HG03108 (cell line): Measurements from ENCODE around the gene BMP6.
A peak's percentile ranks its signal among the peaks of the same experiment; 100 is the strongest.

Source experiments
- ATAC-seq: cut with Tn5 transposase; IDR thresholded peaks from one replicate; pipeline ENCODE4 v1.9.1; 2021; ENCODE audit warnings: moderate library complexity; ENCODE audit not compliant: unreplicated experiment

The BMP6 gene

DNA sequence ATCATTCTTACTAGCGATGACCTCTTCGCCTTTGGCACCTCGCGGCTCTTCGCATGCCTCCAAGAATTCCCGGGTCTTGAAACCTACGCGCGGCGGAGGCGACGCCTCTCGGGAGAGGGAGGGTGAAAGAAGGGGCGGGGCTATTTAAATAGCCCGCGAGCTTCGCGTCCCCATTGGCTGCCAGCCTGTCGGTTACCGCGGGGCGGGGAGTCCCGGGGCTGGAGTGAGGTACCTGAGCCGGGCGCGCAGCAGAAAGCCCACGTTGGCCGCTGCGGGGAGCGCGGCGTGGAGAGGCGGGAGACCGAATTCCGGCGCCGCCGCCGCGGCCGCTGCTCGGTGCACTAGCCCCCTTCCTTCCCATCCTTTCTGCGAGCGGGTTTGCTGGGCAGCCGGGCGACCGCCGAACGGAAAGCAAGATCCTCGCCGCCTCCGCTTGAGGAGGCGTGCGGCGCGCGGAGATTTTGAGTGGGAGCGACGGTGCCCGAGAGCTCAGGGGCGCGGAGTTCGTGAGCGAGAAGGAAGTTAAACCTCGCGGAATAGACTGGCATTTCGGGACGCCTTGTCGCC, at the start of gene BMP6:
Gene BMP6 (plus strand): TSS at position 251 of the 567 bp plus-strand sequence. CDS start 857 bp downstream, outside the sequence.
- peak; percentile 73 for ATAC-seq

DNA sequence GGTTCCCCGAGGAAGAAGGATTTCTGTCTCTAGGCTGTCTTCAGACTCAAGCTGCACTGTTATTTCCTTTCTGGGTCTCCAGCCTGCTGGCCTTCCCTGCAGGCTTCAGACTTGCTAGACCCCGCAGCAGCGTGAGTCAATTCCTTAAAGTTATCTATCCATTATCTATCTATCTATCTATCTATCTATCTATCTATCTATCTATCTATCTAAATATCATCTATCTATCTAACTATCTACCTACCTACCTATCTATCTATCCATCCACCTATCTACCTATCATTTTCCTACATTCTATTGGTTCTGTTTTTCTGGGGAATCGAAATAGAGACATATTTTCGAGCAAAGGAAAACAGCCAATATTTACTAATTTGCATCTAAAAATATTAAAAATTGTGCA, 48.7 kb upstream of the BMP6 start:
- no peak for ATAC-seq

DNA sequence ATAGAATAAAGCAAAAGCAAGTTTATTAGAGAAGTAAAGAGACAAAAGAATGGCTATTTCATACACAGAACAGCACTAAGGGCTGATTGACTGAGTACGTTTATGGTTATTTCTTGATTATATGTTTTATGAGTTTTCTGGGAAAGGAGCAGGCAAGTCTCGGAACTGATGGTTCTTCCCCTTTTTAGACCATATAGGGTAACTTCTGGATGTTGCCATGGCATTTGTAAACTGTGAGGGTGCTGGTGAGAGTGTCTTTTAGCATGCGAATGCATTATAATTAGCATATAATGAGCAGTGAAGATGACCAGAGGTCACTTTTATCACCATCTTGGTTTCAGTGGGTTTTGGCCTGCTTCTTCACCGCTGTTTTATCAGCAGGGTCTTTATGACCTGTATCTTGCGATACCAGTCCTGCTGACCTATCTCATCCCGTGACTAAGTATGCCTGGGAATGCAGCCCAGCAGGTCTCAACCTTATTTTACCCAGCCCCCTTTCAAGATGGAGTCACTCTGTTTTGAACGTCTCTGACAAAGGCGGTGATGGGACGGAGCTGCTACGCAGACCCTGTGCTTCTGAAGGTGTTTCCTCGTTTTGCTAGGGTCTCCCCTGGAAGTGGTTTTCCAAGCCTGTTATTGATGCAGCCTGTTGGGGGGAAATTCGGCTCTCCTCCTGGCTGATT, 45.4 kb upstream of the BMP6 start:
- no peak for ATAC-seq

DNA sequence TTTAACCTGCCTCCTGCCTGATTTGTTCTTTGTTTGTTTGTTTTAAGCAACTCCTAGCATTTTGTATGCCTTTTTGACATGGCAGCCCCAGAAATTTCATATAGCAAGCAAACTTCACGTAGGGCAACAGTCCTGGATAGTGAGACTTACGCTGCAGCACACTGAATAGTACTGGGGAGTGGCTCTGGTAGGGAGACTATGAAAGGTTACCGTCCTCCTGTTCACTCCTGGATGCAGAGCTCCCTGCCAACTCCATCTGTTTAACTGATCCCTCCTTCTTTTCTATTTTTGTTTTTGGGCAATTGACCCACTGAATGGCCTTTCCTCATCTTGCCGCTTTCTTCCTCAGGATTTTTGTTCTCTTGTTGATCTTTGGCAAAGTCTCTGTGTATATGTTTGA, 44.5 kb upstream of the BMP6 start:
- ATAC-seq, result no peak

DNA sequence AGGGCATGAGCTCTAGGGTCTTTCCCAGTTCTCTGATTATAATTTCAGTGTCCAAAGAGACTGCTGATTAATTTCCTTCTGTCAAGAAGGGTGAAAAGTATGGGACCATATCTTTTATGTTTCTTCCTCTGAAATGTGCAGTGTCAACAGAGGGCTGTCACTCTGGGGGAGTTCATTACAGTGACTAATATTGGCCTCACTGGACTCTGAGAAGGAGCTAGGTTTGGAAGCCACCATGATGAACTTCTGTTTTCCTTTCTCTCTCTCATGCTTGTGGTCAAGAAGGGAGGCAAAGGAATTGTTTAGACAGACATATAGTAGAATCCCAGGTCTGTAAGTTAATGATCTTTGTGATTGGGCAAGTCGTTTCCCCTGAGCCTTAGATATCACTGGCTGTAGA, 41.8 kb upstream of the BMP6 start:
- no peak for ATAC-seq

DNA sequence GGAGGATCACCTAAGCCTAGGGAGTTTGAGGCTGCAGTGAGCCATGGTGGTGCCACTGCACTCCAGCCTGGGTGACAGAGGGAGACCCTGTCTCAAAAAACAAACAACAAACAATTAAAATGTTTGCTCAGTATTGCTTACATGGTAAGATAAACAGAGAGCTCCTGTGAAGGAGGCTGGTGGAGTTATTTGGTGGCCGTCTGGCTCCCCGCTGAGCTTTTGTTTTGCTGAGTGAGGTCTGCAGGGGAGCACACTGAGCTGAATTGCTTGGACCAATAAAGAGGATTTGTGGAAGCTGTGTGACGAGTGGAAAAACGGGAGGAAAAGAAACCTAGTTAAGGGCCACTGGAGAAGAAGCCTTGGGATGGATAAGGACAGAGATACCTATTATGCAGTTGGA, 41.1 kb upstream of the BMP6 start:
- ATAC-seq, result no peak

DNA sequence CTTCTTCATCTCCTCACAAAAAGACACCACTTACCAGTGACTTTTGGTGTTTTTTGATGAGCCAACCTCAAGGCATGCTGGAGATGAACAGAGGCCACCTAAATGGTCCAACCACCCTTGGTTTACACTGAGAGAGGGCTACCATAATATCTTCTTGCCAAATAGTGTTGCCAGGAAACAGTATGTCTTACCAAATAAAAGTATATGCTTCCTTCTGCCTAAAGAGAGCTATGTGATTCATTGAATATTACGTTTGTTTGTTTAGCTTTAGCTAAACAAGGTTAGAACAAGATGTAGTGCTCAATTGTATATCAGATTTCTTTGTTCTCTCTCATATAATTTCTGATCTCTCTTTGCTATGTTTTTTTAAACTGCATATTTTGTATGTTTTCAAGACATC, 40.6 kb upstream of the BMP6 start:
- ATAC-seq, result no peak

DNA sequence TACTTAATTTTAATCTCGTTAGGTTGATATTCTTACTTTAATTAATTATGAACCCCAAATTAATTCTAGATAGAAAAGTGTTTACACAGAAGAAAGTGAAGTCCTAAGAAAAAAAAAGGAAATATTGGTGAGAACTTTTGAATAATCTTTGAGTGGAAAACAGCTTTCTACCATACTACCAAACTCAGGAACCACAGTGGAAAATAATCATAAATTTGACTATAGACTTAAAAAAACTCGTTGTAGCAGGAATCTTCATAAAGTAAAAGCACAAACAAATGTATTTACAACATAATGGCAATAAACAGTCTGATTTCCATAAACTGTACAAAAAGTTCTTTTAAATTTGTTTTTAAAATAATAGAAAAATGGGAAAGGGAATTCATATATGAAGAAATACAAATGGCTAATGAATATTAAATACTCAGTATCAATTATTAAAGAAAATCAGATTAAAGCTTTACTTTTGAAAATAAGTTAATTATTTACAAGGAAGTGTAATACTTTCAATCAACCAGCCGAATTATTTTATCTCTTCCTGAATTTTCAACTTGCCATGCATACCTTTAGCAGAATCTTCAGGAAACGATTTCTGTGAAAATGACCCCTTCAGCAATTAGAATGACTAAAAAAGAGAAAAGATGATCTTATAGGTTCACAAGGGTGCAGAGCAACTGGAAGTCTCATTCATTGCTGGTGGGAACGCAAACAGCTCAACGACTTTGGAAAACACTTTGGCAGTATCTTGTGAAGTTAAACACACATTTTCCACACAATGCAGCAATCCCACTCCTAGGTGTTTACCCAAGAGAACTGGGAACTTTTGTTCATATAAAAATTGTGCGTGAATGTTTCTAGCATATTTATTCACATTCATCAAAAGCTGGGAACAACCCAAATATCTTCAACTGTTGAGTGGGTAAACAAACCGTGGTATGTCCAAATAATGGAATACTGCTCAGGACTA, 38.5 kb upstream of the BMP6 start:
- no peak for ATAC-seq

DNA sequence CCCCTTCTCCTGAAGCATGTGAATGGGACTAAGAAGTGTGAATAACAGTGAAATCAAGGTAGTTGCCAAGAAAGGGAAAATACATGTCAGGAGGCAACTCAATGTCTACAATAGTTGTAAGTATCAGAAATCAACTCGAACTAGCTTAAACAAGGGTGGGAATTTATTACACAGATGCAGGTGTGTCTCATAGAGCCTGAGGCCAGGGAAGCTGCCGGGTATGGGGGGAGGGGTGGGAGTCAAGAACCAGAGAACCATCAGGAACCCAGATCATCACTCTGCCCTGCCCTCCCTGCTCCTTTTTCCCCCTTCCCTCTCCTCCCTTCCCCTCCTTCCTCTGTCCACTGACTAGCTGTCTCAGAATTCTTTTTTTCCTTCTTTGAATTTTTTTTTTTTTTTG, 34.9 kb upstream of the BMP6 start:
- no peak for ATAC-seq

DNA sequence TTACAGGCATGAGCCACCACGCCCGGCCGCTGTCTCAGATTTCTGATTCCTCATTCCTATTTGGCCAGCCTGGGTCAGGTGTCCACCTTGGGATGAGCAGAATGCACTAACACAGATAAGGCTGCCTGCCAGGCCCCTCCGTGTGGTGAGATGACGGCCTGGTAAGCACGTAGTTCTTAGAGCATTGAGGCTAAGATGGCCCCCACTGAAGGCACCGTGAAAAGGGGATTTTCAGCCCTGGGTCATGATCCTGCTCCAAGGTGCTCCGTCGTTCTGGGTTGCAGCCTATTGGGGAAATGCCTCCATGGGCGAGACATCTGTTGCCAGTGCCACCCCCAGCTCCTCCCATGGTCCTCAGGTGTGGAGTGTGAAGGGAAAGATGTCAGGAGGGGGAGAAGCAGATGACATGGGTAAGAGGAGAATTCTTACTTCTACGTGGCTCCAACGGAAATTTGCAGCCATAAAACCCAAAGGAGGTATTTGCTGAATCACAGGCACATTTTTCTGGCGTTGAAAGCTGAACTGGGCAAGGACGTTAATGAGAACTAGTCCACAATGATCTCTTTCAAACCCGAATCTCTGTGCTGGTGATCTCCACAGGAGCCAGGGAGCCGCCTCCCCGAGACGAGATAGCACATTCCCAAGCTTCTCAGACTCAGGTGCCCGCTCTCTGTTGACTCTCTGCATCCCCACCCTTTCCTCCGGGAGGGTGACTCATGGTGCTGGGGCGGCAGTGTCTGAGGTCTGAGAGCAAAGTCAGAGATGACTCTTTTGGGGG, 34.0 kb upstream of the BMP6 start:
- no peak for ATAC-seq

DNA sequence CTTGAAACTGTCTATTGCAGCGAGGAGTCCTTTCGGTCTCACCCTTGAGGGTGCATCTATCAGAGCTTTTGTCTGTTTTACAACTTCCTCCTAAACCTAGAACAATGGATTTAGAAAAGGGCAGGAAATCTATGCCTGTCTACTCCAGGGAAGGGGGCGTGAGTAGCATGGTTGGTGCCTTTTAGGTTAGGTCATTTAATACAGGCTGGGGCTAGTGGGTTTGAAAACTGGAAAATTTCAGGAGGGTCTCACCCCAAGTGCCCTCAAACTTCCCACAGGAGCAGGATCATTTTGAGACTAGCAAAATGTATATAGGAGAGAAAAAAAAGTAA, 33.5 kb upstream of the BMP6 start:
- ATAC-seq, result no peak

DNA sequence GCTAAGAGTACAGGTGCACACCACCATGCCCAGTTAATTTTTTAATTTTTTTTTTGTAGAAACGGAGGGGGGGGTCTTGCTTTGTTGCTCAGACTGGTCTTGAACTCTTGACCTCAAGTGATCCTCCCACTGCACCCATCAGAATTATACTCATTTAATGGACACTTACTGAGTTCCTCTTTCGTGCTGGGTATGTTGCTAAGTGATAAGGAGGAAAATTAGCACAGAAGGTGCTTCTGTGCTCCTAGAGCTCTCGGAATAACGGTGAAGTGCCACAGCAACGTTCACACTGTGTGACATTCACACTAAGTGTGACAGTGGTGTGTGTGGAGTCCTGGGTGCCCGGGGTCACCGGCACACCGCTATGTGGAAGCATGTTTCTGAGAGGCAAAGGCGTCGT, 32.1 kb upstream of the BMP6 start:
- ATAC-seq, result no peak

DNA sequence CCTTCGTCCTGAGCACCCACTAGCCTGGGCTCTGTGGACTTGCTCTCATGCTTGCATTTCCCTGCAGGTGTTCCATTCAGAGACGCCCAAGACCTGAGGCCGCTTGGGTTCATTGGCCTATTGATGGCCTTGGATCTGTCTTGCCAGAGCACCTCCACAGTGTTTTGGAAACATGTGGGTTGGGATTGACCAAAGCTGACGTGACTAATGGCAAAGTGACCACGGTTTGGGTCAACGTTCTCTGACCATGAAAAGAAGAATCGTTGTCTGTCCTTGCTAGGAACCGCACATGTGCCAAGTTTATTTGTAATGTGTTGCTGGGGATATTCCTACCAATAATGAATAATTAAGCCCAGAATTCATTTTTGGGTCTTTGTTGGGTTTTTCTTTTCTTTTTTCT, 29.8 kb upstream of the BMP6 start:
- ATAC-seq, result no peak

DNA sequence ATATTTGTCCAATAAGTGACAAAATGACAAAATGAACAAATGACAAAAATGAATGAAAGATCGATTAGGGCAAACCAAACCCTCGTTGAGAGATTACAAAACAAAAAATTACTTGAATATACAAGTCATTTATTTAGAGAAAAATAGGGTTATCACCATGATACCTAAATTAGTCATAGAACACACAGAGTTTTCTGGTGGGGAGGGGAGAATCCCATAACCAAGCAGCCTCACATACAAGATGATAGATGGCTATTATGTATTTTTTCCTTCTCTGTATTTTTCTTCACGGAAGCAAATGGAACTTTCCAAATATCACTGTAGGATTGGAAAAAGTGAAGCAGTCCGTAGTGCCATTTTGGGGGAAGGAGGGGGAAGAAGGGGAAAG, 28.5 kb upstream of the BMP6 start:
- no peak for ATAC-seq

DNA sequence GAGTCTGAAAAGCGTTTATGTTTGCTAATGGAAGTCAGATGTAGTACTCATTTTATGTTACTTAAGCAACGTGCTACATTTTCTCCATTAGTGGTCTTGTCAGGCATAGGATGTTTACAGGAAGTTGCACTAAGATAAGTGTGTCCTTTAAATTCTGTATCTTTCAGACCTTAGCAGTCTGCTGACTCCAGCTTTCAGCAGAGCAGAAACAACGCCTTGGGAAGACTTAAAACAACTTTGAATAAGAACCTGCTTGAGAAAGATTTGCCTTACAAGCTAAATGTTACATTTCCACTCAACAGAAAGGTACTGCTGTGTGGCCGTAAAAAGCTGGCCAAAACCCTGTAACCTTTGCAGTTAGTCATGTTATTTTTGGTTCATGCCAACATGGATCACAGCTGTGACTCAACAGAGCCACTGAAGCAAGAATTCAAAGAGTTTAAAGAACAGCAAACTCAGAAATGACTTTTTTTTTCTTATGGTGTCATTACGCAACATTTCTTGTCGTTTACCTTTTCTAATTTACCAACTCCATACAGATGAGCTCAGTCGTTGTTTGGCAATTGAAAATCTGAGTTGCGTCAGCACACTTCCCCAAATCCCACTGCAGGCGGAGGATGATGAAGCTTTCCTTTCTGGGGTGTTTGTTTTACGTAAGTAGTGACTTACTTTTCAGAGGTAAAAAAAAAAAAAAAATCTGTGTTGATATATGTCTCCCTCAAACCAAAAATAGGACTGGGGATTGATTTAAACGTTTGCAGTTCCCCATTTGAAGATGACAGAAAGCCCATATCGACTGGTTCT, 27.9 kb upstream of the BMP6 start:
- ATAC-seq, result no peak

DNA sequence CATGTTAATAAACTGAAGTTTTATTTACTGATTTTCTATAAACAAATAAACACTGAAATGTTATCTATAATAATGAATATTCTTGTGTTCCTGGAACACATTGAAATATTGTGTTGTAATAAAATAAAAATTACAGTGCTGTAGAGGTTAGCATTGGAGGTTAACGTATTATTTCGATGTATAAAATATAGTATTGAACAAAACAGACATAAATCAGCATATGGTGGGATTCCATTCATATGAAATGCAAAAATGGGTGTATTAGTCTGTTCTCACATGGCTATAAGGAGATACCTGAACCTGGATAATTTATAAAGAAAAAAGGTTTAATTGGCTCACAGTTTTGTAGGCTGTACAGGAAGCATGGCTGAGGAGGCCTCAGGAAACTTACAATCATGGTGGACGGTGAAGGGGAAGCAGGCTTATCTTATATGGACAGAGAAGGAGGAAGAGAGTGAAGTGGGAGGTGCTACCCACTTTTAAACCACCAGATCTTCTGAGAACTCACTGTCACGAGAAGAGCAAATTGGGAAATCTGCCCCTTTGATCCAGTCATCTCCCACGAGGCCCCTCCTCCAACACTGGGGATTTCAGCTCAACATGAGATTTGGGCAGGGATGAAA, 24.6 kb upstream of the BMP6 start:
- ATAC-seq, result no peak

DNA sequence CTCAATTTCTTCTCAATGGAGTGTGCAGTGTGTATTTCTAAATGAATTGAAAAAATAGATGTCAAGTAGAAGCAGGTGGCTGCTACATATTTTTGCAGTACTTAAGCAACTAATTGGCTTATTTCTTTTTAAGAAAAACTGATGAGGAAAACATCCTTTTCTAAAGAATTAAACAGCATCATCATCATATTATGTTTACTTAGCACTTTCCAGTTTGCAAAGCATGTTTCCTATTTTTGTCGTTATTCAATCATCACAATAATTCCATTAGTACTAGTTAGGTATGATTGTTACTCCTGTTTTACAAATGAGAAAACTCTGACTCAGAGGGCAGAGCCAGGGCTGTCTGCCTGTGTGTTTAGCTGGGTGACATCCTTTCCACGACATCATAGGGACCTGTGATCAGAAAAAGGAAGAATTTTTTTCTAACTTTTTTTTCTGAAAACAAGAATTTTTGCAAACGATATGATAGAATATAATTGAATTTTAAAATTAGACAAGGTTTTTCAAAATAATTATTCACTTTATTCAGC, 22.7 kb upstream of the BMP6 start:
- no peak for ATAC-seq

DNA sequence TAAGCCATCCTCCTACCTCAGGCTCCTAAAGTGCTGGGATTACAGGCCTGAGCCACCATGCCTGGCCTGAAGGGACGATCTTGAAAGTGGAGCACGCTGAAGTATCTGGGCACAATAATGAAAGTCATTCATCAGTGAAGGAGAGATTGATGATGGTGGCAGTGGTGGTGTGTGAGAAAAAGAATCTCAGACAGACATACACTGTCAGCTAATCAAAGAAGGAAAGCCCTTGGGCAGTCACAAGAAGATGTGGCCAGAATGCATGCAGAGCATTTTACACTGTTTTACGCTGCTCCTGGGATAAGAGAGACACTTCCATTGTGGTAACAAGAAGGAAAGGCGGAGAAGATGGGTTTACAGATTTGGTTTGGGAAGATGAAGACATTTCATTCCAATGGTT, 20.4 kb upstream of the BMP6 start:
- ATAC-seq, result no peak

DNA sequence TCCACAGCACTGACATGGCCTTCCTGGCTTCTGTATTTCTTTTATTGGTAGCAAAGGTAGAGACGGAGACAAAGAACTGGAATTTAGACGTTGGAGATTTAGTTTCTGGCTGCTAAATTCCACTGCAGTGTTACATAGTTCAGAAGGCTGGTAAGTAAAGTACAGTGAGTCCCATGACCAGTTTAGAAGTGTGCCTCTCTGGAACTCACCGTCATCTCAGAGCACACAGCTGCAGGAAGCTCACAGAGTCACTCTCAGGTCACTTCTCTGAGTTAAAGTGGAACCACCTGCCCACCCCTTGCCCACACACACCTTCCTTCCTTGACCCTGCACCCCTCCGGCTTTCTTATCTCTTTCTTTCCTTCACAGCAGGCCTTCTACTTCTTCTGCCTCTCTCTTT, 19.6 kb upstream of the BMP6 start:
- no peak for ATAC-seq

DNA sequence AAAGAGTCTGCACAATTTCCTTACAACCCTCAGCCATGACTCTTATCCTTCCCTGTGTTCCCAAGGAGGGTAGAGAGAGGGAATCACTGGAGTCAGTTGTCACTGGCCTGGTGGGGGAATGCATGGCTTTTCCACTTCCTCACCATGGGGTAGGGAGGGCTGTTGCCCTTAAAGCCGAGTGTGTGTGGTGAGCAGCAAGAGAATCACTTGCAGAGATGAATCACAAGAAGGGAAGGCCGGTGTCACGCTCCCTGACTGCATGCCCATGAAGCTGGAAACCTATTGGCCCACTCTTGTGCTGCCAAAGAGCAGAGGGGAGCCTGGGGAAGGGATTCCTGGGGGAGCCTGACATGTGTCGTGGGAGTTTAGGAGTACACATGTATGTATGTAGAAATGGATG, 18.1 kb upstream of the BMP6 start:
- no peak for ATAC-seq
